Body of pancreas (tissue), 4 donors: Measurements from ENCODE around the gene DNAI2. TPM values are rescaled to one million over a fixed set of nuclear protein-coding genes. Genes with fewer than 3 reads are reported as not detected.

ENCODE experiments used
- ATAC-seq: fragments of 150-250 bp; one replicate; pipeline ENCODE4 v1.9.1; 2016
- DNase-seq, 4 donors: peaks; one replicate each; pipeline ENCODE4 v3.0.0-alpha.2; 2019
- H3K27ac ChIP-seq, 4 donors: fragments of 200-600 bp; sonication (generic); 1 replicate in 3 of 4; 2 replicates in 1 of 4; pipeline versions ENCODE4 v1.5.1 to v1.6.1; 2016 to 2019; ENCODE audit warnings: mild to moderate bottlenecking in 1 of 4, mixed read lengths in 1 of 4, moderate library complexity in 1 of 4
- H3K27me3 ChIP-seq, 2 donors: fragments of 200-600 bp; sonication (generic); one replicate each; pipeline ENCODE4 v1.6.0; 2016; ENCODE audit warnings: mild to moderate bottlenecking in 1 of 2
- H3K36me3 ChIP-seq, 2 donors: fragments of 200-600 bp; sonication (generic); replicated peaks in 1 of 2; 2 replicates each; pipeline ENCODE4 v1.5.1; 2016; ENCODE audit warnings: low read depth in 2 of 2; ENCODE audit not compliant: insufficient read depth in 1 of 2
- H3K4me1 ChIP-seq: fragments of 200-600 bp; sonication (generic); one replicate; pipeline ENCODE4 v1.6.0; 2016
- H3K4me3 ChIP-seq, 2 donors: fragments of 200-600 bp; sonication (generic); 1 replicate in 1 of 2; 2 replicates in 1 of 2; pipeline ENCODE4 v1.5.1; 2016 to 2019
- H3K9me3 ChIP-seq, 3 donors: fragments of 200-600 bp; sonication (generic); 1 replicate in 2 of 3; 2 replicates in 1 of 3; pipeline ENCODE4 v1.5.1; 2016
- POLR2A ChIP-seq, 3 donors: fragments of 450-650 bp; IDR thresholded peaks; one replicate each; pipeline ENCODE4 v1.6.1; 2016; ENCODE audit warnings: antibody characterized with exemption in 3 of 3, mild to moderate bottlenecking in 2 of 3
- WGBS, 2 donors: methylation state at CpG; one replicate each; pipeline ENCODE4 v1.1.5; 2017; 5-methylcytosine and 5-hydroxymethylcytosine counted together
- intact Hi-C: fragments of 100-400 bp; cut with DNase I; formaldehyde crosslinking; loops from one replicate; pipeline ENCODE4 v1.15.1; 2023
- total RNA-seq, 2 donors: library from RNA; depleted of rRNA; stranded (reverse); fragments of >200 nt; gene quantifications; one replicate each; pipeline ENCODE4 v1.1.0, GENCODE V29; 2016
- TF ChIP-seq, protein P1 (sequence below), 7 experiments: fragments of 450-650 bp in 4 of 7; fragments of 200-600 bp in 3 of 7; sonication (generic) in 3 of 7; IDR thresholded peaks; one replicate each; pipeline ENCODE4 v1.5.1; 2016 to 2019; ENCODE audit warnings: antibody characterized with exemption in 7 of 7

Gene DNAI2
- total RNA-seq, 2 donors from 2014 or later, result not detected

DNA sequence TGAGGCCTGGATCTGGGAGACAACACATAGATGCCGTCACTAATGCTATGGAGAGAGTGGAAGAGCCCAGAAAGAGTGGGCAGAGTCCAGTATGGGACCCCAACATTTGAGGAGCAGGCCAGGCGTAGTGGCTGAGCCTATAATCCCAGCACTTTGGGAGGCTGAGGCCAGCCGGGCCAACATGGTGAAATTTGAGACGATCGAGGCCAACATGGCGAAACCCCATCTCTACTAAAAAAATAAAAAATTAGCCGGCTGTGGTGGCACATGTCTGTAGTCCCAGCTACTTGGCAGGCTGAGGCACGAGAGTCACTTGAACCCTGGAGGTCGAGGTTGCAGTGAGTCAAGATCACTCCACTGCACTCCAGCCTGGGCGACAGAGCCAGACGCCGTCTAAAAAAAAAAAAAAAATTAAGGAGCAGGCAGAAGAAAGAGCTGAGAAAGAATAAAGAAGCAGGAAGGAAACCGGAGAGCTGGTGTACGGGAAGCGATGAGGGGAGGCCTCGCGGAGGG, 6.0 kb upstream of the DNAI2 start:
- no peak overlapping the region for H3K27ac ChIP-seq
- H3K4me3 ChIP-seq, result no peak overlapping the region
- H3K9me3 ChIP-seq, result no peaks in the 10 kb centered on the region
- WGBS, 2 donors, result 69 to 72% methylated on average over 16 to 17 of the region's 17 CpGs
- H3K27me3 ChIP-seq, result no peaks in the 10 kb centered on the region
- DNase-seq (no peak), ATAC-seq (no peak)
- no peaks in the 10 kb centered on the region for H3K4me1 ChIP-seq
- intact Hi-C loops, result no loop called here
- no peaks in the 10 kb centered on the region for H3K36me3 ChIP-seq
- TF ChIP-seq, protein P1, sequence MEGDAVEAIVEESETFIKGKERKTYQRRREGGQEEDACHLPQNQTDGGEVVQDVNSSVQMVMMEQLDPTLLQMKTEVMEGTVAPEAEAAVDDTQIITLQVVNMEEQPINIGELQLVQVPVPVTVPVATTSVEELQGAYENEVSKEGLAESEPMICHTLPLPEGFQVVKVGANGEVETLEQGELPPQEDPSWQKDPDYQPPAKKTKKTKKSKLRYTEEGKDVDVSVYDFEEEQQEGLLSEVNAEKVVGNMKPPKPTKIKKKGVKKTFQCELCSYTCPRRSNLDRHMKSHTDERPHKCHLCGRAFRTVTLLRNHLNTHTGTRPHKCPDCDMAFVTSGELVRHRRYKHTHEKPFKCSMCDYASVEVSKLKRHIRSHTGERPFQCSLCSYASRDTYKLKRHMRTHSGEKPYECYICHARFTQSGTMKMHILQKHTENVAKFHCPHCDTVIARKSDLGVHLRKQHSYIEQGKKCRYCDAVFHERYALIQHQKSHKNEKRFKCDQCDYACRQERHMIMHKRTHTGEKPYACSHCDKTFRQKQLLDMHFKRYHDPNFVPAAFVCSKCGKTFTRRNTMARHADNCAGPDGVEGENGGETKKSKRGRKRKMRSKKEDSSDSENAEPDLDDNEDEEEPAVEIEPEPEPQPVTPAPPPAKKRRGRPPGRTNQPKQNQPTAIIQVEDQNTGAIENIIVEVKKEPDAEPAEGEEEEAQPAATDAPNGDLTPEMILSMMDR (IDR thresholded peaks at IDR 0.05), result no peak
- no peak for TF ChIP-seq POLR2A (IDR thresholded peaks at IDR 0.05)

DNA sequence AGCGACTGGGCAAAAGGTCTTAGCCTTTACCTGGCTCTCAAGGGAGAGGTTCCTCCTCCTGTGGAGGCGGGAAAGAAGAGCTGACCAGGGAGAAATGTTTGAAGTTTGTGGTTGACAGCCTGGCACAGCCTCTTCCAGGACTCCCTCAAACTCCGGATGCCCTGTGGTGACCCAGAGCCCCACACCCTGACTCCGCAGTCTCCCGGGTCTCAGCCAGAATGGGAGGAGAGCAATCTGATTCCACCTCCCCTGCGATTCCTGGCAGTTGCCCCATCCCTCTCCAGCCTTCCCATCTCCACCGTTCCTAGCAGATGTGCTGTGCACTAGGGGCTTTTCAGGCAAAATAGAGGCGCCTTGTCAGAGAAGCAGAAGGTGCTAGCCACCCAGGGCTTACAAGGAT, 5.5 kb upstream of the DNAI2 start:
- intact Hi-C loops, result no loop called here
- TF ChIP-seq POLR2A (IDR thresholded peaks at IDR 0.05), result no peak
- TF ChIP-seq, protein P1 (IDR thresholded peaks at IDR 0.05), result no peak
- H3K27me3 ChIP-seq, result no peaks in the 10 kb centered on the region
- H3K4me1 ChIP-seq, result no peaks in the 10 kb centered on the region
- H3K27ac ChIP-seq, result no peak overlapping the region
- DNase-seq, result no peak
- H3K36me3 ChIP-seq, result no peaks in the 10 kb centered on the region
- no peak overlapping the region for H3K4me3 ChIP-seq
- 51 to 62% methylated on average over 8 of the region's 8 CpGs for WGBS, 2 donors
- H3K9me3 ChIP-seq, result no peaks in the 10 kb centered on the region
- no peak for ATAC-seq

DNA sequence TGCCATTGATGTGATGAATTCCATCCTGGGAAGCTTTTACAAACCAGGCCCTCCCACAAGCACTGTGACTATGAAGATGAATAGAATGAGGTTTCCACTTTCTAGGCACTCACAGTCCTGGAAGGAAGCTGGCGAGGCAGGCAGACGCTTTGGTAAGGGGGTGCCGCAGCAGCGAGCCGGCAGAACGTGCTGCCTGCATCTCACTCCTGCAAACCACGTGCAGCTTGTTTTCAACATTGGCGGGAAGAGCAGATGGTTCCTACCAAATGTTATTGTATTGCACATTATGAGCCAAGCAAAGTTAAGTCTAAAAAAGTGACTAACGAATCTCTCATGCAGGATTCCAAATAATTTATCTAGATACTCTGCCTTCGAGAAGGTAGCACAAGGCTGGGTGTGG, 3.7 kb upstream of the DNAI2 start:
- no peak overlapping the region for H3K27ac ChIP-seq
- H3K4me3 ChIP-seq, result no peak overlapping the region
- peaks cover 10% of the 10 kb centered on the region for H3K4me1 ChIP-seq
- no peaks in the 10 kb centered on the region for H3K36me3 ChIP-seq
- no peak for ATAC-seq
- intact Hi-C loops, result no loop called here
- WGBS, 2 donors, result 50 to 53% methylated on average over 7 to 10 of the region's 10 CpGs
- TF ChIP-seq, protein P1 (IDR thresholded peaks at IDR 0.05), result no peak
- no peak for TF ChIP-seq POLR2A (IDR thresholded peaks at IDR 0.05)
- H3K27me3 ChIP-seq, result peaks cover 0 to 9% of the 10 kb centered on the region in 2 donors
- DNase-seq, result no peak
- no peaks in the 10 kb centered on the region for H3K9me3 ChIP-seq

DNA sequence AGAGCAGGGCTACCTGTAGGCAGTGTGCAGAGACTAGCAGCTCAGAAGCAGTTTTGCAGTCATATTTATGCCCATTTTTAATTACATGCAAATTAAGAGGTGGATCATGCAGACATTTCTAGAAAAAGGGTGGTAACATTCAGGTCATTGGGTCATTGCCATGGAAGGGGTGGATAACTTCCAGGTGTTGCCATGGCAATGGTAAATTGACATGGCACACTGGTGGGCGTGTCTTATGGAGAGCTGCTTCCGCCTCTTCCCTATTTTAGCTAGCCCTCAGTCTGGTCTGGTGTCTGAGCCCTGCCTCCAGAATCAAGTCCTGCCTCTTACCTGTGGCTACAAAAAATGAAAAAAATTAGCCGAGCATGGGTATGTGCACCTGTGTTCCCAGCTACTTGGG, 2.8 kb upstream of the DNAI2 start:
- TF ChIP-seq, protein P1 (IDR thresholded peaks at IDR 0.05), result no peak
- TF ChIP-seq POLR2A (IDR thresholded peaks at IDR 0.05), result no peak
- ATAC-seq (no peak), DNase-seq (no peak)
- Histone ChIP-seq H3K4me1 (peaks cover 10% of the 10 kb centered on the region), H3K27me3 (peaks cover 0 to 9% of the 10 kb centered on the region in 2 donors), H3K4me3 (no peak overlapping the region), H3K27ac (no peak overlapping the region), H3K9me3 (no peaks in the 10 kb centered on the region), H3K36me3 (no peaks in the 10 kb centered on the region)
- WGBS, 2 donors, result 53 to 70% methylated on average over 3 of the region's 3 CpGs
- intact Hi-C loops, result no loop called here

DNA sequence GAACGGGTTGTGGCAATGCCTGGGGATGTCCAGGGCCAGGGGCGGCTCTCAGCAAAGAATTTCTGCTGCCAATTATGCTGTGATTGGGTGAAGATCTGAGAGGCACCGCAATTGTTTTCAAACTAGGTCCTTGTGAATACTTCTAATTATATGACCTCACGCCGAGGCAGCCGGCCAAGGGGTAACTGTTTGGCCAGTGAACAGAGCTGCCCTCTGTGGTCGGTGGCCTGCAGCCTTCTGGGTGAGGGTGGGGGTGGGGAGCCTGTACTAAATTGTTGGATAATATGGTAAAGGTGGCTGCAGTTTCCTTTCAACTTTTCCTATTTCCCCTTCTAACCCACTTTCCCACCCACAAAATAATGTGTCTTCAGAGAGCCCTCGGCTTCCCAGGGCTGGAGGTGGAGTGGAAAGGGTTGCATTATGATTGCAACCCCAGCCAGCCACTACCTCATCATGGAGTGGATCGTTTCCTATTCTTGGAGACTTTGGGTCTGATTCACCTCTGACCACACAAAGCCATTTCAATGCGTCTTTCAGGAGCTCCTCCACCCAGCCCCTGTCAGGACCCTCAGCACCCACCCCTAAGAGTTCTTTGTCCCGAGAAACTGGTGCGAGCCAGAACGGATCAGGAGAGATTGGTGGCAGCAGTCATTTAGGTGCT, 2.0 kb upstream of the DNAI2 start:
- Histone ChIP-seq H3K9me3 (no peaks in the 10 kb centered on the region), H3K27me3 (peaks cover 0 to 9% of the 10 kb centered on the region in 2 donors), H3K4me3 (no peak overlapping the region), H3K27ac (no peak overlapping the region), H3K36me3 (no peaks in the 10 kb centered on the region), H3K4me1 (peaks cover 10% of the 10 kb centered on the region)
- DNase-seq (no peak), ATAC-seq (no peak)
- TF ChIP-seq, protein P1 (IDR thresholded peaks at IDR 0.05), result no peak
- no peak for TF ChIP-seq POLR2A (IDR thresholded peaks at IDR 0.05)
- intact Hi-C loops, result no loop called here
- WGBS, 2 donors, result 45 to 46% methylated on average over 13 of the region's 13 CpGs
